SIG-M5 treated with dmso at 0.1 percent for 504 hours (cell line): ENCODE measurements around the gene DMRT1.
"Not testable (repeated sequence)": the region's sequence is repeated elsewhere in the genome, so short reads cannot be mapped to it uniquely, and the experiment has no call there.

Source experiments
- DNase-seq: peaks from one replicate; lab custom pipeline; 2025; ENCODE audit not compliant: unreplicated experiment; lab: John Stamatoyannopoulos, UW

The DMRT1 gene

GRCh38 chr9:859251-859650 lies 17.8 kb downstream of the DMRT1 start:
- no peak for DNase-seq

- no peak for DNase-seq
These were observed 19.2 kb downstream of the DMRT1 start for GRCh38 chr9:860706-861105.

GRCh38 chr9:861525-861924 lies 20.0 kb downstream of the DMRT1 start:
- DNase-seq, result not testable (repeated sequence)

GRCh38 chr9:875119-875962 lies 33.8 kb downstream of the DMRT1 start:
- no peak for DNase-seq

- DNase-seq, result no peak
These were observed 34.9 kb downstream of the DMRT1 start for GRCh38 chr9:876425-876824.

DNA sequence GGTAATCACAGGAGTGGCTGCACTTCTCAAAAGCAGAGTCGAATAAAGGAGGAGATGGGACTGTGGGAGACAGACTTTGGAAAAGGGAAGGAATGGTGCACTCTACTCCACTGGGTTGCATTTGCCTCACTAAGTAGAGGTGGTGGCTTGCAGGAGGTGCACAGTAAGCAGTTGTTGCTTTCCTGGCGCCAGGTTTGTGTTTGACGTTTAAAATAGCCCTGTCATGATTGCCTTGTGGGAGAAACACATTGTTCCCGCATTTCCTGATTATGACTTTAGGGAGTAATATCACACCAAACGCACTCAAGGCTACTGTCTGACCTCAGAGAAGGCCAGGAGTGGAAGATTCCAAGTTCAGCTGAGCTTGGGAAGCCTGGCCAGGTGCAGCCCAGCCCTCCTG lies 36.7 kb downstream of the DMRT1 start:
- no peak for DNase-seq

DNA sequence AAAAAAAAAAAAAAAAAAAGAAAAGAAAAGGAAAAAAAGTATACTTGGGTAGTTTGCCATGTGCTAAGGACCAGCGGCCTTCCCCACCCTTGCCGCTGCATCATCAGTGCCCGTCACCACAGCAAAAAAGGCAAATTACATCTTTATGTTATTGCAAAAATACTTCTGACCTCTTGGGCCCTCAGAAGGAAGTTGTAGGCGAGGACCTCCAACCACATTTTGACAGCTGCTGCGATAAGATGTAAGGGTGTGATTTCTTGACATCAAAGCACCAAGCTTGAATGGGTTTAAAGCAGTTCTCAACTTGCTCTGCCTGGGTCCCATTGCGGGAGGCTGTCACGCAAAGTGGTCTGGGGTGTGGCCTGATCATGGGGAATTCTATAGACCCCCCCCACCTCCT lies 39.2 kb downstream of the DMRT1 start:
- no peak for DNase-seq

- no peak for DNase-seq
These were observed 41.0 kb downstream of the DMRT1 start for GRCh38 chr9:882416-882924.

DNA sequence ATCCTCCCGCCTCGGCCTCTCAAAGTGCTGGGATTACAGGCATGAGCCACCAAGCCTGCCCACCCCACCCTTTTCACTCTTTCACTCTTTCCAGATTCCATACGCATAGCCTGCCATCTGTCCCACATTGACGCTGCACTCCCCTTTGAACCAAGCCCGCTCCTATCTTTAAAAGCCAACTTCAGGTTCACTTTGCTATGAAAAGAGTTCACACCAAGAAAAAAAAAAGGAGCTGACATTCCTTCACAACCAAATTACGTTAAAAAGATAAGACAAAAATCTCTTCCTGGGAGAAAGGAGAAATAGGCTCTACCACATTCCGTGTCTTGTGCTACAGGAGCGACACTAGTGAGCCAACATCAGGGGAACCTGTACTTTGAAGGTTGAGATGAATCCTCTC lies 41.5 kb downstream of the DMRT1 start:
- no peak for DNase-seq

DNA sequence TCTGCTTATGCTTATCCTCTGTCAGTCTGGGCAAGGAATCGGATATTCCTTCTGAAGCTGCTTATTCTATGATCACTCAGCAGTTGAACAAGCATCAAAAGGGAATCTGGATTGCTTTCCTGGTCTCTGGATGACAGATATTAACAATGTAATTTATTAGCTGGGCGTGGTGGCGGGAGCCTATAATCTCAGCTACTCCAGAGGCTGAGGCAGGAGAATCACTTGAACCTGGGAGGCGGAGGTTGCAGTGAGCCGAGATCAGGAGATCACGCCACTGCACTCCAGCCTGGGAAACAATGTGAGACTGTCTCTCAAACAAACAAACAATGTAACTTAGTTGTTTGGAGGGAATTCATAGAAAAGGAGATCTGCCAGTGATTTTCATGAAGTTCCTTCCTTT lies 45.4 kb downstream of the DMRT1 start:
- no peak for DNase-seq

GRCh38 chr9:892123-892522 lies 50.6 kb downstream of the DMRT1 start:
- peak; percentile 5 for DNase-seq

DNA sequence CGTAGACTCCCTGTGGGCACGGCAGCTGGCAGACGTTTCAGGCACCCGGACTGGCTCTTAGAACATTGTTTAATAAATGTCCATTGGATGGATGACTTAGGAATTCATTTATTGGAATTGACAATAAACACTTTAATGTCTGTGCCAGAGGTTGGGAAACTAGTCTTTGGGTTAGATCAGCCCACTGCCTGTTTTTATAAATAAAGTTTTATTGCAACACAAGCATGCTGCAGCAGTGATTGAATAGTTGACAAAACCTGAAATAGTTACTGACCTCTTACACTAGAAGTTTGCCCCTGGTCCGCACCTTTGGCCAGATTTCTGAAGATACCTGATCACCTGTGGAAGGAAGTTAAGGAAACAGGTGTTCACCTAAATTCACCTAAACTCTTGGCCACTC lies 51.6 kb downstream of the DMRT1 start:
- DNase-seq, result no peak

DNA sequence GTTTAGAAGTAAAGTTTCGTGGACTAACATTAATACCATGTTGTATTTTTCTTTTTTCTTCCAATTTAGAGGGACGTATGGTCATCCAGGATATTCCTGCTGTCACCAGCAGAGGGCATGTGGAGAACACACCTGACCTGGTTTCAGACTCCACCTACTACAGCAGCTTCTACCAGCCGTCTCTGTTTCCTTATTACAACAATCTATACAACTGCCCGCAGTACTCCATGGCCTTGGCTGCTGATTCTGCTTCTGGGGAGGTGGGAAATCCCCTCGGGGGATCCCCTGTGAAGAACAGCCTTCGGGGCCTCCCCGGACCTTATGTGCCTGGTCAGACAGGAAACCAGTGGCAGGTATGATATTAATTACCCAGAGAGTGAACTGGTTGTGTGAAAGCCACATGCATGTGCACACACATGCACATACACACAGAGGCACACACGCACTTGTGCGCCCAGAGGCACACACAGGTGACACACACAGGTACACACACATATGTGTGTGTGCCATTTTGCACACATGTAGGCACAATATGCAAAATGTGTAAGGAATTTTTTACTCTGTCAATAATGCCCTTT lies 52.4 kb downstream of the DMRT1 start:
- DNase-seq, result peak; percentile 90

GRCh38 chr9:899440-900184 lies 58.1 kb downstream of the DMRT1 start:
- peak; percentile 93 for DNase-seq

- no peak for DNase-seq
These were observed 62.4 kb downstream of the DMRT1 start for GRCh38 chr9:903886-904285.

DNA sequence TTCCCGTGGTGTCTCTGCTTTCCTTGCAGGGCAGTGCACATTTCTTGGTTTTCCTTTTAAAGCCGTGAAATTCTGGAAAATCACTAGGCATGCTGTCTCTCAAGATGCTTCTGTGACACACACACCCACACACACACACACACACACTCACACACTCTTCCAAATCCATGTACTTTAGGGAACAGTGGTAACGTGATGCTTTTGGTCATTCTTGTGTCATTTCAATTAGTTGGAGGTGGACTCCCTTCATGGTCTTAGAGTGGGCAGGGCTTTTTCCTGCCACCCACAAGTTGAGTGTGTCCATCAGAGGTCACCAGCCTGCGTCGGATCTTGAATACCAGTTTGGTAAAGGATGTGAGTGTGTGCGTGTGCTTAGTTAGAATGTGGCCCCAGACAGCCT lies 64.4 kb downstream of the DMRT1 start:
- DNase-seq, result no peak

- no peak for DNase-seq
These were observed 67.2 kb downstream of the DMRT1 start for GRCh38 chr9:908536-909205.

DNA sequence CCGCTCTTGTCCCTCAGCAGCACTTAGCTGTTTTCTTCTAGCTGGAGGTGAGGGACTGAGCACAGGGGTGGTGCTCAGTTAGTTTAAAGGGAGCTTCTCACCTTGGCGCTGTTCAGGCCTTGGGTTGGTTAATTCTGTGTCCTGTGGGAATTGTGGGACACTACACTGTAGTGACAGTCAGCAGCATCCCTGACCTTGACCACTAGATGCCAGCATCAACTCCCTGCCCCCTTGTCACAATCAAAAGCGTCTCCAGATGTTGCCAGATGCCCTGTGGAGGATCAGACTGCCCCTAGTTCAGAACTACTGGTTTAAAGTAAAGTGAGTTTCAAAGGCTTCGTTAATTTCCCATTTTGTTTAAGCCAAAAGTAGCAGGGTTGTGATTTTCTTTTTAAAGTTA lies 69.5 kb downstream of the DMRT1 start:
- DNase-seq, result peak; percentile 8

- DNase-seq, result no peak
These were observed 71.3 kb downstream of the DMRT1 start for GRCh38 chr9:912776-913175.

GRCh38 chr9:913526-913925 lies 72.0 kb downstream of the DMRT1 start:
- DNase-seq, result not testable (repeated sequence)

GRCh38 chr9:917730-918129 lies 76.2 kb downstream of the DMRT1 start:
- no peak for DNase-seq
